ENCODE measurements around the gene GAST. TPM values are rescaled to one million over a fixed set of nuclear protein-coding genes. Genes with fewer than 3 reads are reported as not detected.

The GAST gene
- total RNA-seq, 1 experiment from 2014 or later, result not detected

DNA sequence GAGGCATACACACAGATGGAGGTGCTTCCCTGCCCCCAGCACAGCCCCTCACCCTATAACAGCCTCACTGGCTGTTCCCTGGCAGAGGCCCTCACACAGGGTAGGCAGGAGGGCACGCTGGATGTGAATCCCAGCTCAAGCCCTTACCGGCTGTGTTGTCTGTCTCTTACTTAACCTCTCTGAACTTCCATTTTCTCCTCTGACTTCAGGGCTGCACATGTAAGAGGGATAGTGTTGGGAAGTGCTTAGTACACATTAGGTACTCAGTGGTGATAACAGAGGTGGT lies 48.0 kb upstream of the GAST start:
- Histone ChIP-seq H3K9ac (ENCODE audit: low read length) (no peak overlapping the region), H3K79me2 (ENCODE audit: insufficient read depth, low read length) (no peaks in the 10 kb centered on the region), H2AFZ (ENCODE audit: low read depth, low read length, poor library complexity, severe bottlenecking) (no peak overlapping the region), H3K4me1 (ENCODE audit: control insufficient read depth in 1 of 2, insufficient read depth in 2 of 2, low read length in 2 of 2) (peaks cover 14 to 66% of the 10 kb centered on the region in 2 experiments), H3K27ac (ENCODE audit: low read depth, low read length) (no peak overlapping the region), H3K4me2 (ENCODE audit: low read length) (no peak overlapping the region), H3K27me3 (ENCODE audit: insufficient read depth, low read length) (no peaks in the 10 kb centered on the region), H3K4me3 (replicated peaks in 1 of 2; ENCODE audit: low read depth in 1 of 2, low read length in 2 of 2) (no peak overlapping the region), H4K20me1 (ENCODE audit: insufficient read depth) (no peaks in the 10 kb centered on the region), H3K9me2 (ENCODE audit: insufficient read depth) (no peaks in the 10 kb centered on the region), H3K36me3 (ENCODE audit: control insufficient read depth in 1 of 2, insufficient read depth in 2 of 2, low read length in 2 of 2) (no peaks in the 10 kb centered on the region), H3K9me3 (ENCODE audit: control insufficient read depth in 1 of 2, insufficient read depth in 1 of 2, low read depth in 1 of 2, low read length in 2 of 2) (no peaks in the 10 kb centered on the region)
- ChIA-PET CTCF (interaction anchor here (1.7 to 8.7 kb wide), 5 partner anchors 14 to 1049 kb away, joined by 4 to 217 read pairs (median 23); partner anchors contain the start of genes EIF1 and KRT36), POLR2A (interaction anchor here (1.2 to 1.3 kb wide), 2 partner anchors 24 to 136 kb away, joined by 4 to 5 read pairs; partner anchors contain the start of genes EIF1 and KRT19), RAD21 (ENCODE audit: low non-redundant PET in 1 of 2, low total read pairs in 2 of 2, uncharacterized antibody in 2 of 2, unreplicated experiment in 2 of 2) (no interaction called here)
- ATAC-seq (no peak), DNase-seq (ENCODE audit: low read depth, low spot score) (no peak)
- no TSS peak for BruUV-seq (replicated peaks)
- intact Hi-C loops (cut with micrococcal nuclease), result no loop called here
- no peak for TF ChIP-seq FOSL1 (IDR thresholded peaks at IDR 0.05; ENCODE audit: low read depth)
- no peak for TF ChIP-seq EGR1 (IDR thresholded peaks at IDR 0.05; ENCODE audit: low read depth)
- TF ChIP-seq TCF7L2 (IDR thresholded peaks at IDR 0.05; ENCODE audit: borderline replicate concordance, extremely low read depth, insufficient read depth, insufficient read length), result no peak
- no peak for TF ChIP-seq ZNF274 (IDR thresholded peaks at IDR 0.05; ENCODE audit: low read depth, low read length)
- TF ChIP-seq POLR2AphosphoS5 (IDR thresholded peaks at IDR 0.05; ENCODE audit: low read depth, low read length), result no peak
- no peak for TF ChIP-seq SRF (IDR thresholded peaks at IDR 0.05; ENCODE audit: low read depth)
- no peak for TF ChIP-seq JUND (IDR thresholded peaks at IDR 0.05)
- TF ChIP-seq ELF1 (IDR thresholded peaks at IDR 0.05; ENCODE audit: borderline replicate concordance, low read depth), result no peak
- no peak for TF ChIP-seq CBX3 (IDR thresholded peaks at IDR 0.05; ENCODE audit: low read depth)
- TF ChIP-seq CTCF (IDR thresholded peaks at IDR 0.05 in 2 of 3, conservative IDR thresholded peaks at IDR 0.05 in 1 of 3; ENCODE audit: borderline replicate concordance in 1 of 3, insufficient read depth in 1 of 3, low read depth in 2 of 3, low read length in 2 of 3), result no peak
- no peak for TF ChIP-seq CEBPB (IDR thresholded peaks at IDR 0.05; ENCODE audit: low read depth)
- no peak for TF ChIP-seq MAX (IDR thresholded peaks at IDR 0.05)
- no peak for TF ChIP-seq YY1 (IDR thresholded peaks at IDR 0.05; ENCODE audit: extremely low read depth, insufficient replicate concordance, low read depth, low read length)
- TF ChIP-seq ZFX (IDR thresholded peaks at IDR 0.05), result no peak
- TF ChIP-seq POLR2A (IDR thresholded peaks at IDR 0.05; ENCODE audit: borderline replicate concordance, extremely low read depth, insufficient read depth, insufficient read length), result no peak
- no peak for TF ChIP-seq ZBTB33 (IDR thresholded peaks at IDR 0.05; ENCODE audit: extremely low read depth, insufficient replicate concordance, low read length)
- TF ChIP-seq, protein P1, sequence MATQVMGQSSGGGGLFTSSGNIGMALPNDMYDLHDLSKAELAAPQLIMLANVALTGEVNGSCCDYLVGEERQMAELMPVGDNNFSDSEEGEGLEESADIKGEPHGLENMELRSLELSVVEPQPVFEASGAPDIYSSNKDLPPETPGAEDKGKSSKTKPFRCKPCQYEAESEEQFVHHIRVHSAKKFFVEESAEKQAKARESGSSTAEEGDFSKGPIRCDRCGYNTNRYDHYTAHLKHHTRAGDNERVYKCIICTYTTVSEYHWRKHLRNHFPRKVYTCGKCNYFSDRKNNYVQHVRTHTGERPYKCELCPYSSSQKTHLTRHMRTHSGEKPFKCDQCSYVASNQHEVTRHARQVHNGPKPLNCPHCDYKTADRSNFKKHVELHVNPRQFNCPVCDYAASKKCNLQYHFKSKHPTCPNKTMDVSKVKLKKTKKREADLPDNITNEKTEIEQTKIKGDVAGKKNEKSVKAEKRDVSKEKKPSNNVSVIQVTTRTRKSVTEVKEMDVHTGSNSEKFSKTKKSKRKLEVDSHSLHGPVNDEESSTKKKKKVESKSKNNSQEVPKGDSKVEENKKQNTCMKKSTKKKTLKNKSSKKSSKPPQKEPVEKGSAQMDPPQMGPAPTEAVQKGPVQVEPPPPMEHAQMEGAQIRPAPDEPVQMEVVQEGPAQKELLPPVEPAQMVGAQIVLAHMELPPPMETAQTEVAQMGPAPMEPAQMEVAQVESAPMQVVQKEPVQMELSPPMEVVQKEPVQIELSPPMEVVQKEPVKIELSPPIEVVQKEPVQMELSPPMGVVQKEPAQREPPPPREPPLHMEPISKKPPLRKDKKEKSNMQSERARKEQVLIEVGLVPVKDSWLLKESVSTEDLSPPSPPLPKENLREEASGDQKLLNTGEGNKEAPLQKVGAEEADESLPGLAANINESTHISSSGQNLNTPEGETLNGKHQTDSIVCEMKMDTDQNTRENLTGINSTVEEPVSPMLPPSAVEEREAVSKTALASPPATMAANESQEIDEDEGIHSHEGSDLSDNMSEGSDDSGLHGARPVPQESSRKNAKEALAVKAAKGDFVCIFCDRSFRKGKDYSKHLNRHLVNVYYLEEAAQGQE (IDR thresholded peaks at IDR 0.05; ENCODE audit: low read depth), result no peak
- no peak for TF ChIP-seq RAD21 (IDR thresholded peaks at IDR 0.05; ENCODE audit: low read depth)
- TF ChIP-seq SIN3A (IDR thresholded peaks at IDR 0.05; ENCODE audit: low read depth), result no peak
- TF ChIP-seq SP1 (IDR thresholded peaks at IDR 0.05; ENCODE audit: low read depth), result no peak

Measured in HCT116 (cell line).